22Rv1 (cell line): ENCODE data around the gene ROPN1B.

Experiments
- CTCF ChIP-seq: fragments of 450-650 bp; IDR thresholded peaks from 2 replicates; pipeline ENCODE4 v1.5.1; 2017; ENCODE audit warnings: mild to moderate bottlenecking
- ZFX ChIP-seq: fragments of 450-650 bp; IDR thresholded peaks from 2 replicates; pipeline ENCODE4 v1.6.1; 2017; ENCODE audit warnings: antibody characterized with exemption, borderline replicate concordance

- no peak for TF ChIP-seq CTCF
- TF ChIP-seq ZFX = no peak
Observed at GRCh38 chr3:126013751-126014156, 44.8 kb downstream of the ROPN1B start.
